Spinal cord (tissue), 10 donors: ENCODE data around the gene DDX19B. TPM values are rescaled to one million over a fixed set of nuclear protein-coding genes. Genes with fewer than 3 reads are reported as not detected.
A peak's percentile ranks its signal among the peaks of the same experiment; 100 is the strongest.
"Not testable (repeated sequence)": the region's sequence is repeated elsewhere in the genome, so short reads cannot be mapped to it uniquely, and the experiment has no call there.

Experiments used
- DNase-seq, 6 donors: peaks; one replicate each; pipeline versions ENCODE4 v3.0.0 to v3.0.0-alpha.2; 2013 to 2015; ENCODE audit warnings: low spot score in 6 of 6, low read depth in 4 of 6
- H3K27ac ChIP-seq: one replicate; pipeline ENCODE4 v1.5.1; 2013; ENCODE audit warnings: low read depth, low read length, control low read depth
- H3K27me3 ChIP-seq: one replicate; pipeline ENCODE4 v1.6.1; 2013; ENCODE audit warnings: low read length; ENCODE audit not compliant: control insufficient read depth, insufficient read depth
- H3K36me3 ChIP-seq: one replicate; pipeline ENCODE4 v1.6.1; 2013; ENCODE audit warnings: low read length; ENCODE audit not compliant: control insufficient read depth, insufficient read depth
- H3K4me1 ChIP-seq: one replicate; pipeline ENCODE4 v1.6.1; 2013; ENCODE audit warnings: low read length; ENCODE audit not compliant: control insufficient read depth, insufficient read depth
- H3K4me3 ChIP-seq: one replicate; pipeline ENCODE4 v1.5.1; 2013; ENCODE audit warnings: low read depth, low read length, control low read depth
- H3K9me3 ChIP-seq: one replicate; pipeline ENCODE4 v1.6.1; 2013; ENCODE audit warnings: low read length; ENCODE audit not compliant: control insufficient read depth, insufficient read depth
- WGBS: methylation state at CpG from one replicate; pipeline ENCODE4 v1.1.5; 2013; ENCODE audit warnings: missing lambda C conversion rate; ENCODE audit not compliant: insufficient coverage; 5-methylcytosine and 5-hydroxymethylcytosine counted together
- long read RNA-seq, 4 donors: transcript quantifications; one replicate each; lab custom pipeline, GENCODE V29; 2026
- polyA plus RNA-seq, 2 donors: library from polyadenylated mRNA; unstranded; fragments of 120-200 nt; gene quantifications; one replicate each; pipeline ENCODE4 v1.2.1, GENCODE V29; 2013; ENCODE audit not compliant: insufficient read length in 2 of 2
- total RNA-seq, 2 donors: library from RNA; depleted of rRNA in 1 of 2; stranded (reverse); fragments of 120-200 nt in 1 of 2; fragments of >200 nt in 1 of 2; gene quantifications; one replicate each; pipeline versions ENCODE4 v1.2.3 to v1.2.4, GENCODE V29; 2013 to 2014
- donor health status: healthy.

Gene DDX19B
- 10 to 100 TPM; 19.6 to 30.1 TPM for total RNA-seq
- polyA plus RNA-seq = 10 to 100 TPM; 32.1 to 34.4 TPM
- long read RNA-seq, donor 1, transcript DDX19B-201 (12 exons, 3,386 nt) = major isoform, 9 of 18 reads
- long read RNA-seq, donor 1, partial matches to known transcripts = 5 of 18 reads
- long read RNA-seq, donor 1, other reads (novel, unspliced or antisense) = 0 of 18 reads
- long read RNA-seq, donor 2, partial matches to known transcripts = 0 of 2 reads
- long read RNA-seq, donor 2, other reads (novel, unspliced or antisense) = 0 of 2 reads
- long read RNA-seq, donor 3, partial matches to known transcripts = 0 of 5 reads
- long read RNA-seq, donor 3, other reads (novel, unspliced or antisense) = 0 of 5 reads
- long read RNA-seq, donor 4, partial matches to known transcripts = 7 of 14 reads
- long read RNA-seq, donor 4, other reads (novel, unspliced or antisense) = 0 of 14 reads

GRCh38 chr16:70298988-70299938 is at the start of gene DDX19B:
TSS of gene DDX19B (plus strand) at chr16:70299186. CDS start at chr16:70299298, 112 bp downstream.
- Histone ChIP-seq H3K9me3 (peaks cover 4% of the 10 kb centered on the region), H3K4me1 (peaks cover 4% of the 10 kb centered on the region), H3K27me3 (no peaks in the 10 kb centered on the region), H3K27ac (peak within 1 kb of the TSS; percentile 96), H3K4me3 (peak within 1 kb of the TSS; percentile 99), H3K36me3 (no peaks in the 10 kb centered on the region)
- 0% methylated on average over 33 of the region's 37 CpGs for WGBS
- DNase-seq = peak; percentile 63 to 93 (median 74)

- H3K4me3 ChIP-seq, H3K9me3 ChIP-seq, H3K27me3 ChIP-seq, DNase-seq, H3K27ac ChIP-seq: not testable (repeated sequence)
- H3K36me3 ChIP-seq = peaks cover 31% of the 10 kb centered on the region
- WGBS = no CpG with 5 or more reads among the region's 4 CpGs
- H3K4me1 ChIP-seq = peaks cover 21% of the 10 kb centered on the region
These were observed 49.3 kb upstream of the DDX19B start for GRCh38 chr16:70249697-70250096.

- no peaks in the 10 kb centered on the region for H3K27me3 ChIP-seq
- under 1% methylated on average over 92 of the region's 92 CpGs for WGBS
- H3K36me3 ChIP-seq = peaks cover 44% of the 10 kb centered on the region
- DNase-seq = peak in 2 of 6 donors; percentile 18 to 42
- H3K27ac ChIP-seq = no peak overlapping the region
- H3K4me3 ChIP-seq = peak overlapping the region; percentile 36
- H3K9me3 ChIP-seq = no peaks in the 10 kb centered on the region
- H3K4me1 ChIP-seq = peaks cover 21% of the 10 kb centered on the region
These were observed 48.0 kb upstream of the DDX19B start for GRCh38 chr16:70250748-70251628.

GRCh38 chr16:70251629-70252354 is 47.2 kb upstream of the DDX19B start, which contains the start of gene EXOSC6:
TSS of gene EXOSC6 (minus strand) at chr16:70251940. CDS start at chr16:70251900, 40 bp downstream.
- H3K27me3 ChIP-seq = no peaks in the 10 kb centered on the region
- peak within 1 kb of the TSS; percentile 38 for H3K4me3 ChIP-seq
- peak; percentile 79 to 98 (median 90) for DNase-seq
- H3K9me3 ChIP-seq = no peaks in the 10 kb centered on the region
- peaks cover 21% of the 10 kb centered on the region for H3K4me1 ChIP-seq
- H3K27ac ChIP-seq = no peak within 1 kb of the TSS
- WGBS = under 1% methylated on average over 60 of the region's 65 CpGs
- peaks cover 52% of the 10 kb centered on the region for H3K36me3 ChIP-seq

GRCh38 chr16:70252355-70252988 is 46.5 kb upstream of the DDX19B start:
- no peak overlapping the region for H3K4me3 ChIP-seq
- WGBS = 74% methylated on average over 18 of the region's 21 CpGs
- DNase-seq = peak in 1 of 6 donors; percentile 26

GRCh38 chr16:70253291-70254106 is 45.5 kb upstream of the DDX19B start:
- WGBS = 85% methylated on average over 16 of the region's 16 CpGs

More at GRCh38 chr16:70252355-70252988, 46.5 kb upstream of the DDX19B start:
- Histone ChIP-seq H3K4me1 (peaks cover 21% of the 10 kb centered on the region), H3K36me3 (peaks cover 59% of the 10 kb centered on the region), H3K27ac (no peak overlapping the region), H3K9me3 (no peaks in the 10 kb centered on the region), H3K27me3 (no peaks in the 10 kb centered on the region)

GRCh38 chr16:70254180-70254964 is 44.6 kb upstream of the DDX19B start:
- Histone ChIP-seq H3K4me3 (no peak overlapping the region), H3K36me3 (peaks cover 78% of the 10 kb centered on the region), H3K4me1 (peaks cover 21% of the 10 kb centered on the region), H3K27ac (no peak overlapping the region), H3K9me3 (no peaks in the 10 kb centered on the region), H3K27me3 (no peaks in the 10 kb centered on the region)
- DNase-seq = no peak
- WGBS = 98% methylated on average over 6 of the region's 9 CpGs

More at GRCh38 chr16:70253291-70254106, 45.5 kb upstream of the DDX19B start:
- Histone ChIP-seq H3K27ac (no peak overlapping the region), H3K27me3 (no peaks in the 10 kb centered on the region), H3K36me3 (peaks cover 69% of the 10 kb centered on the region), H3K9me3 (no peaks in the 10 kb centered on the region), H3K4me3 (no peak overlapping the region), H3K4me1 (peaks cover 21% of the 10 kb centered on the region)
- peak in 2 of 6 donors; percentile 29 to 46 for DNase-seq
